Adrenal gland (tissue), 5 donors: ENCODE data around the gene PCED1A.

Experiments
- CTCF ChIP-seq, 6 experiments: fragments of 450-650 bp in 4 of 6; fragments of 200-600 bp in 2 of 6; sonication (generic) in 1 of 6; IDR thresholded peaks; 1 replicate in 5 of 6; 2 replicates in 1 of 6; pipeline versions ENCODE4 v1.5.1 to v1.8.0; 2016 to 2021; ENCODE audit warnings: antibody characterized with exemption in 6 of 6, mild to moderate bottlenecking in 2 of 6, moderate library complexity in 1 of 6
- POLR2A ChIP-seq, 2 donors: fragments of 450-650 bp; IDR thresholded peaks; one replicate each; pipeline ENCODE4 v1.6.1; 2017; ENCODE audit warnings: antibody characterized with exemption in 2 of 2, mild to moderate bottlenecking in 2 of 2, moderate library complexity in 1 of 2
- donor health status: DM: no; HTN: no; CAD: no.

GRCh38 chr20:2798095-2798805, 42.2 kb downstream of the PCED1A start:
- TF ChIP-seq CTCF (IDR thresholded peaks at IDR 0.05) (no peak), POLR2A (IDR thresholded peaks at IDR 0.05) (no peak)
